Activated CD4-positive, alpha-beta T cell treated with anti-CD3 and anti-CD28 coated beads for 24 hours (primary cell): ENCODE measurements around the gene ZNF627.
"Not testable (repeated sequence)": the region's sequence is repeated elsewhere in the genome, so short reads cannot be mapped to it uniquely, and the experiment has no call there.

Experiments
- DNase-seq, 2 donors: peaks; one replicate each; pipeline ENCODE4 v3.0.0-alpha.2; 2020; ENCODE audit warnings: low read depth in 2 of 2

ZNF627 gene

GRCh38 chr19:11574689-11575088, 22.6 kb upstream of the ZNF627 start:
- no peak for DNase-seq

- no peak for DNase-seq
Measured at GRCh38 chr19:11576227-11576626, 21.1 kb upstream of the ZNF627 start.

GRCh38 chr19:11577451-11578257, 19.6 kb upstream of the ZNF627 start, which contains the start of gene ACP5:
ACP5 (minus strand) TSS chr19:11577645; CDS start chr19:11577317, 328 bp downstream.
- DNase-seq, result no peak

- no peak for DNase-seq
Measured at GRCh38 chr19:11578258-11579142, 18.8 kb upstream of the ZNF627 start.

- DNase-seq, result no peak
Measured at GRCh38 chr19:11580116-11580515, 17.2 kb upstream of the ZNF627 start.

- DNase-seq, result peak; percentile 34 to 36
Measured at GRCh38 chr19:11581740-11582139, 15.5 kb upstream of the ZNF627 start.

GRCh38 chr19:11586331-11586730, 11.0 kb upstream of the ZNF627 start:
- no peak for DNase-seq

- peak; percentile 66 to 72 for DNase-seq
Measured at GRCh38 chr19:11587302-11587974, 9.8 kb upstream of the ZNF627 start.

GRCh38 chr19:11587975-11588631, 9.2 kb upstream of the ZNF627 start:
- no peak for DNase-seq

- no peak for DNase-seq
Measured at GRCh38 chr19:11594084-11594483, 3.2 kb upstream of the ZNF627 start.

- no peak for DNase-seq
Measured at GRCh38 chr19:11596156-11596555, 1.1 kb upstream of the ZNF627 start.

- no peak for DNase-seq
Measured at GRCh38 chr19:11598103-11598483, 810 bp downstream of the ZNF627 start.

GRCh38 chr19:11598746-11599145, 1.5 kb downstream of the ZNF627 start:
- DNase-seq, result no peak

- DNase-seq, result not testable (repeated sequence)
Measured at GRCh38 chr19:11599704-11600103, 2.4 kb downstream of the ZNF627 start.

- no peak for DNase-seq
Measured at GRCh38 chr19:11606484-11606883, 9.2 kb downstream of the ZNF627 start.

- no peak for DNase-seq
Measured at GRCh38 chr19:11611730-11612129, 14.4 kb downstream of the ZNF627 start.

- no peak for DNase-seq
Measured at GRCh38 chr19:11612816-11613511, 15.7 kb downstream of the ZNF627 start.

GRCh38 chr19:11617180-11618062, 20.1 kb downstream of the ZNF627 start:
- no peak for DNase-seq

GRCh38 chr19:11620553-11620952, 23.3 kb downstream of the ZNF627 start:
- DNase-seq, result no peak

- DNase-seq, result not testable (repeated sequence)
Measured at GRCh38 chr19:11622401-11622800, 25.1 kb downstream of the ZNF627 start.
